Measurements from ENCODE around the gene COL4A1.

The COL4A1 gene

DNA sequence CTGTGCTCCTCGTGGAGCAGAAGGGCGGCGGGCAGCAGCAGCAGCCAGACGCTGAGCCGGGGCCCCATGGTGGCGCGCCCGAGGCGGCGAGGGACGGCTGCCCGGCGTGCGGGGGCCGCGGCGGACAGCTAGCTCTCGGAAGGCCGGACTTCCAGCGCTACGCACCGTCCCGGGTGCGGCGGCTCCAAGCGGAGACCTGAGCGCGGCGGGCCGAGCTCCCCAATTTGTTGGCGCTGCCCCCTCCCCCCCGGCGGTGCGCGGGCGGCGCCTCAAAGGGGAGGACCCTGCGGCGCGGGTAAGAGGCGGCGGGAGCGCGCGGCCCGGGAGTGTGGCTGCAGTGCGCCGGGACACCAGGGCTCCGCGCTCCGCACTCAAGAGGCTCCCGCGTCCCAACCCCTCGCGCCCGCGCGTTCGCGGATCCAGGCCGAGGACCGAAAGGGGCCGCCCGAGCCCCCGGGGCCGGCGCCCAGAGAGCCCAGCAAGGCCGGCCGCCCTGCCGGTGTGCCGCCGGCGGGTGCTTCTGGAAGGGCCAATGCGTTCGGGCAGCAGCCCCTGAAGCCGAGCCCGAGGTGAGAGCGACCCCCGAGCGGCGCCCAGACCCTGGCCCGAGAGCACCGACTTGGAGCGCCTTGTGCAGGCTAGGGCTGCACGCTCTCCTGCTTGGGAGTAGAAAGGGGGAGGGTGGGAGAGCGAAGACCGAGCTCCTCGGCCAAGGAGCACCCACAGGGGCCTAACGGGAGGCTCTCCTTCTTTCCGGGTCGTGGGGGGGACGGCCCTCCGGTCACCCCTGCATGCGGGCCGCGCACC is at the start of gene COL4A1, which contains the start of gene COL4A2:
Gene COL4A1, minus strand, starts transcription at position 198 of the 807 bp plus-strand sequence. Its CDS starts 130 bp downstream, at position 68.
Gene COL4A2, plus strand, starts transcription at position 325 of the 807 bp plus-strand sequence. CDS start 620 bp downstream, outside the sequence.
- H3K4me3 ChIP-seq (ENCODE audit: low read length): peak within 1 kb of the TSS; percentile 61
- peak; percentile 70 for DNase-seq (ENCODE audit: low read depth)
- TF ChIP-seq, protein P1, sequence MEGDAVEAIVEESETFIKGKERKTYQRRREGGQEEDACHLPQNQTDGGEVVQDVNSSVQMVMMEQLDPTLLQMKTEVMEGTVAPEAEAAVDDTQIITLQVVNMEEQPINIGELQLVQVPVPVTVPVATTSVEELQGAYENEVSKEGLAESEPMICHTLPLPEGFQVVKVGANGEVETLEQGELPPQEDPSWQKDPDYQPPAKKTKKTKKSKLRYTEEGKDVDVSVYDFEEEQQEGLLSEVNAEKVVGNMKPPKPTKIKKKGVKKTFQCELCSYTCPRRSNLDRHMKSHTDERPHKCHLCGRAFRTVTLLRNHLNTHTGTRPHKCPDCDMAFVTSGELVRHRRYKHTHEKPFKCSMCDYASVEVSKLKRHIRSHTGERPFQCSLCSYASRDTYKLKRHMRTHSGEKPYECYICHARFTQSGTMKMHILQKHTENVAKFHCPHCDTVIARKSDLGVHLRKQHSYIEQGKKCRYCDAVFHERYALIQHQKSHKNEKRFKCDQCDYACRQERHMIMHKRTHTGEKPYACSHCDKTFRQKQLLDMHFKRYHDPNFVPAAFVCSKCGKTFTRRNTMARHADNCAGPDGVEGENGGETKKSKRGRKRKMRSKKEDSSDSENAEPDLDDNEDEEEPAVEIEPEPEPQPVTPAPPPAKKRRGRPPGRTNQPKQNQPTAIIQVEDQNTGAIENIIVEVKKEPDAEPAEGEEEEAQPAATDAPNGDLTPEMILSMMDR (IDR thresholded peaks at IDR 0.05; ENCODE audit: insufficient read depth, low read depth, low read length, missing control alignments): no peak

DNA sequence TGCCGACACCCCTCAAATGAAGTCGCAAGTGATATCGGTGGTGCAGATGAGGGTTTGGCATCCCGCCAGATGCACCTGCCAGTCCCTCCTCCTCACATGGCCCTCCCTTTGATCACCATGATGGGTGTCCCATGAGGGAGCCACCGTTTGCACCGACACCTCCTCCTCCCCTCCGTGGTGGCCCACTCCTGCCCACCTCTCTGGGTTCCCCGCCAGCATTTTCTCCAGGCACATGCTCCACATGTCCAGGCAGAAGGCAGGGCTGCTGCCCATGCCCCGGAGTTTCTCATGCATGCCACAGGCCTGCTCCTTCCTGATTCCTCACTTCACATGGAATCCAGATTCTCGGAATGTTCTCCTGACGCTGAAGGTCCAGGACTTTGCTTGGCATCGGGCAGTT is 49.4 kb upstream of the COL4A1 start:
- TF ChIP-seq, protein P1 (IDR thresholded peaks at IDR 0.05; ENCODE audit: insufficient read depth, low read depth, low read length, missing control alignments): no peak
- DNase-seq (ENCODE audit: low read depth): no peak
- no peak overlapping the region for H3K4me3 ChIP-seq (ENCODE audit: low read length)

DNA sequence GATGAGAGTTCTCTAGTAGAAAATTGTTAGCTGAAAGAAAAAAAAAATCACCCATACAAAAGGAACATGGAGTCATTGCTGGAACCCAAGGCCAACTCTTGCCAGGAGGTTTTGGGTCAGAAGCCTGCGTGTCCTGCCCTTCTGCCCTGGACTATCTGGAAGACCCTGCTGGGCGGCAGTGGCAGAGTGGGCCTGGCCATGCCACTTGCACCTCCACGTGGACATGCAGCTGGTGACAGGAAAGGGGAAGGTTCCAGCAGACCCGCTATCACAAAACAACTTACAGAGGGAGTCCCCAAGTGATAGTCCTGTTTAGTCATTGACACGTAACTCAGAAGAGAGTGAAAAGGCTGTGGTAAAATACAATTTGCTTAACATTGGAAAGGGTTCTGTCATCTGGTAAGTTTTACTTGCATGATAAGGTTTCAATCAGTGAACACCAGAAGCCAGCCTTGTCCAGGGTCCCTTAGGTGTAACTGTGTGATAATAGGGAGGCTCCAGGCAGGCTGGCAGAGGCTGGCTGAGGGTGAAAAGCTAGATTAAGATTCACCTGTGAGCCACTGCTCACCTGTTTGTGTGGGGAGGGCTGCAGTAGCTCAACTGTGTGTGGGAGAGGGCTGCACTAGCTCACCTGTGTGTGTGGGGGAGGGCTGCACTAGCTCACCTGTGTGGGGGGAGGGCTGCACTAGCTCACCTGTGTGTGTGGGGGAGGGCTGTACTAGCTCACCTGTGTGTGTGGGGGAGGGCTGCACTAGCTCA is 47.9 kb upstream of the COL4A1 start:
- no peak for DNase-seq (ENCODE audit: low read depth)
- no peak overlapping the region for H3K4me3 ChIP-seq (ENCODE audit: low read length)
- TF ChIP-seq, protein P1 (IDR thresholded peaks at IDR 0.05; ENCODE audit: insufficient read depth, low read depth, low read length, missing control alignments): no peak

DNA sequence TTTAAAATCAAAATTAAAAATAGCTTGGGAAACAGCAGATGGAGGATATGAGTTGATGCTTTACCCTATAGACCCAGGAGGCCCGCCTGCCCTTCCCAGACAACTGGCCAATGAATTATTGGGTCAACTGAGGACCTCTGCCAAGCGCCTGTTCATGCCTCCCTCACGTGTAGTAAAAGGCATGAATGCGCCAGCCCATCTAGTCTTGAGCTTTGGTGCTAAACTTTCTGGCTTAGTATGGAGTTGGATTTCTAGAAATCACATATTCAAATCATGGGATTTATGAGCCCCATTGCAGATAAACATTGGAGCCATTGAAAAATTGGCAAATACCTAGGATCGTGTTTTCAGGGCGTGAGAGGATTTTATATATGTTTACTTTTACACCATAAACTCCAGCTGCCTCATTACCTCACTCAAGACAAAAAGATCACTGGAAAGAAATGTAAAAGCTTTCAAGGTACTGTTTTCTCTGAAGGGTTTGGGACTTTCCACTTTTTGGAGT is 47.2 kb upstream of the COL4A1 start:
- no peak for DNase-seq (ENCODE audit: low read depth)
- TF ChIP-seq, protein P1 (IDR thresholded peaks at IDR 0.05; ENCODE audit: insufficient read depth, low read depth, low read length, missing control alignments): no peak
- no peak overlapping the region for H3K4me3 ChIP-seq (ENCODE audit: low read length)

DNA sequence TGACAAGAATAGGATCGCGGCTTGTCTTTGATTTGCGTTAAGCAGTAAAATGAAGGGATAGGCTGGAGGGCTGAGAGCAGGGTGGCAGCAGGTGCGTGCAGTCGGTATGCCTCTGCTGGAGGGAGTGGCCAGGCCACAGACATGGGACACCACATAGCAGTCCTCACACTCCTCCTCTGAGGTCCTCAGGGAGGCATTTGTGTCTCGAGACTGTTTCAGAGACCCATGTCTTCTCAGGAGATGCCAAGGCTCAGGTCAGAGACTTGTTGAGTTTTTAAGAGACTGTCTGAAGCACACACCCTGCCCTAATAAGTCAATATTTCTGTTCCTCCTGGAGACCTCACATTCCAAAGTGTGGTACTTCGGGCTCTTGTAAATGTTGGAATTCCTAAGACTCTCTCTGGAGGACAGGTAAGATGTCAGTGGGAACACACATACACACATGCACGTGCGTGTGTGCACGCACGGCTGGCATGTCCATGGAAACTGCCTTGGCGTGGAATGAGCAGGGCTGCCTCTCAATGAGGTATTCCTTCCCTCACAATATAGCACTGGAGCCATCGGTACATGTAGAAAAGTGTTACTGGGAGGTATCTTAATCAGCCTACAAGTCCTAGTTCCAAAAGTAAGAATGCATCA is 46.5 kb upstream of the COL4A1 start:
- TF ChIP-seq, protein P1 (IDR thresholded peaks at IDR 0.05; ENCODE audit: insufficient read depth, low read depth, low read length, missing control alignments): no peak
- no peak for DNase-seq (ENCODE audit: low read depth)
- H3K4me3 ChIP-seq (ENCODE audit: low read length): no peak overlapping the region

DNA sequence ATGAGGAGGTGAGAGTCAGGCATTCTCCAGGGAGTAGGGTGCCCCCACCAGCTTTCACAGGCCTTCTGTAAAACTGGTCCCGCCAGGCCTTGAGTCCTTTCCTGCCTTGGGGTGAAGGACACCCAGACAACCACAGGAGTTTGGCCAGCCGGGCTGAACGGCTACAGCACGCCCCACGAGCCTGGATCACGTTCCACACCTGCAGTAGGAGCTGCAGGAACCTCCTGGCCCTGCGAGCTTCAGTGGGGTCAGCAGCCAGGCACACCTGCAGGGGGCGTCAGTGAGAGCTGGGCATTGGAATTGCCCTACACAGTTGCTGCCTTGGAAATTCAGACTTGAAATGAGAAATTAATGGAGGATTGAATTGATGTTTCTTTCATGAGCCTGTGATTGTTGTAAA is 45.8 kb upstream of the COL4A1 start:
- H3K4me3 ChIP-seq (ENCODE audit: low read length): no peak overlapping the region
- TF ChIP-seq, protein P1 (IDR thresholded peaks at IDR 0.05; ENCODE audit: insufficient read depth, low read depth, low read length, missing control alignments): no peak
- DNase-seq (ENCODE audit: low read depth): no peak

Data from epithelial cell of esophagus (primary cell).